ENCODE data around the gene GAL.
"Not testable (repeated sequence)": the region's sequence is repeated elsewhere in the genome, so short reads cannot be mapped to it uniquely, and the experiment has no call there.

GAL gene, protein sequence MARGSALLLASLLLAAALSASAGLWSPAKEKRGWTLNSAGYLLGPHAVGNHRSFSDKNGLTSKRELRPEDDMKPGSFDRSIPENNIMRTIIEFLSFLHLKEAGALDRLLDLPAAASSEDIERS

DNA sequence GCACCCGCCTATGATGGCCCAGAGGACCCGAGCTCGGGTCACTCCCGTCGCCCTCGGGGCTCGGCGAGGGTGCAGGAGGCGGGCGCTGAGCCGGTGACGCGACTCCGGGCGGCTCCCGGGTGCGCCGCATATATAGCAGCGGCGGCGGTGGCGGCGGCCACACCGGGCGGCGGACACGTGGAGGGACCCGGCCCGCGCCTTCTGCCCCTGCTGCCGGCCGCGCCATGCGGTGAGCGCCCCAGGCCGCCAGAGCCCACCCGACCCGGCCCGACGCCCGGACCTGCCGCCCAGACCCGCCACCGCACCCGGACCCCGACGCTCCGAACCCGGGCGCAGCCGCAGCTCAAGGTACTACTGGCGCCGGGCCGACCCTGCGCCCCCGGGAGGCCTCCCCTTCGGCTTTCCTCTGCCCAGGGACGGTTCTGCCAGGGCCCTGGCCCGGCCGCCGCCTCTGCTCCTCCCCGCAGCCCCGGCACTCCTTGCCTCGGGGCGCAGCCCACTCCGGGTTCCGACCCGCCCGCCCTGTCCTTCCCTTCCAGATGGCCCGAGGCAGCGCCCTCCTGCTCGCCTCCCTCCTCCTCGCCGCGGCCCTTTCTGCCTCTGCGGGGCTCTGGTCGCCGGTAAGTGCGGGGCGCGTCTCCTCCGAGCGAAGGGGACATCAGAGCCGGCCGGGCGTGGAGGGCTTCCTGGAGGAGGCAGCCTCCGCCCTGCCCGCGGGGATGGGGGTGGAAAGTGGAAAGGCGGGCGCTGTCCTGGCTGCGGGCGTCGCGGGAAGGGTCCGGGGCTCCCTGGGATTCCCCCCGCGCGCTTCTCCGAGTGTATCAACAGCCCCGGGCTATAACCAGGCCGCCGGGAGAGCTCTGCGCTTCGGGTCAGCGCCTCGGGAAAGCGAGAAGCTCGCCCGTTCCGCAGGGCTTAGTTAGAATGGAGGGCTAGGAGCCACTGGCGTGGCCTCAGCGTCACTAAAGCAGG, at the start of gene GAL:
Gene GAL (plus strand): TSS at position 160 of the 972 bp plus-strand sequence. CDS start 380 bp downstream, at position 540.
- DNase-seq (ENCODE audit: low read depth in 2 of 2) = no peak

DNA sequence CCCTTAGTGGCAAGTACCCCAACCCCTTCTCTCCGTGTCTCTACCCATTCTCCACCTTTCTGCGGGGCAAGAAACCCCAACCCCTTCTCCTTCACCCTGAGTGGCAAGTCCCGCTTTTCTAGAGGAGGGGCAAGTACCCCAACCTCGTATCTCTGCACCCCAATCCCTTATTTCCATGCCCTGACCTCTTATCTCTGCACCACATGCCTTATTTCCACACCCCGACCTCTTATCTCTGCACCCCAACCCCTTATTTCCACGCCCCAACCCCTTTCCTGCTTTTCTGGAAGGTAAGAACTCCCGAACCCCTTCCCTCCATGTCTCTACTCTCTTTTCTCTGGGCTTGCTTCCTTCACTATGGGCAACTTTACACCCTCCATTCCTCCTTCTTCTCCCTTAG, 49.7 kb upstream of the GAL start:
- DNase-seq (ENCODE audit: low read depth in 2 of 2) = not testable (repeated sequence)

DNA sequence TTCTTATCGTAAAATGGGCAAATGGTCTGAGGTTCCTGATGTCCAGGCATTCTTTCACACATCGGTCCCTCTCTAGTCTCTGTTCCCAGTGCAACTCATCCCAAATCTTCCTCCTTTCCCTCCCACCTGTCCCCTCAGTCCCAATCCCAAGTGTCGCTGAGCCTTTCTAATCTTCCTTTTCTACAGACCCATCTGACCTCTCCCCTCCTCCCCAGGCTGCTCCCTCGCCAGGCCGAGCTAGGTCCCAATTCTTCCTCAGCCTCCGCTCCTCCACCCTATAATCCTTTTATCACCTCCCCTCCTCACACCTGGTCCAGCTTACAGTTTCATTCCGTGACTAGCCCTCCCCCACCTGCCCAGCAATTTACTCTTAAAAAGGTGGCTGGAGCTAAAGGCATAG, 49.2 kb upstream of the GAL start:
- DNase-seq (ENCODE audit: low read depth in 2 of 2) = not testable (repeated sequence)

DNA sequence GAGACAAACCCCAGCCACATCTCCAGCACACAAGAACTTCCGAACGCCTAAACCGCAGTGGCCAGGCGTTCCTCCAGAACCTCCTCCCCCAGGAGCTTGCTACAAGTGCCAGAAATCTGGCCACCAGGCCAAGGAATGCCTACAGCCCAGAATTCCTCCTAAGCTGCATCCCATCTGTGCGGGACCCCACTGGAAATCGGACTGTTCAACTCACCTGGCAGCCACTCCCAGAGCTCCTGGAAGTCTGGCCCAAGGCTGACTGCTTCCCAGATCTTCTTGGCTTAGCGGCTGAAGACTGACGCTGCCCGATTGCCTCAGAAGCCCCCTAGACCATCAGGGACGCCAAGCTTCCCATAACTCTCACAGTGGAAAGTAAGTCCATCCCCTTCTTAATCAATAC, 48.5 kb upstream of the GAL start:
- not testable (repeated sequence) for DNase-seq (ENCODE audit: low read depth in 2 of 2)

DNA sequence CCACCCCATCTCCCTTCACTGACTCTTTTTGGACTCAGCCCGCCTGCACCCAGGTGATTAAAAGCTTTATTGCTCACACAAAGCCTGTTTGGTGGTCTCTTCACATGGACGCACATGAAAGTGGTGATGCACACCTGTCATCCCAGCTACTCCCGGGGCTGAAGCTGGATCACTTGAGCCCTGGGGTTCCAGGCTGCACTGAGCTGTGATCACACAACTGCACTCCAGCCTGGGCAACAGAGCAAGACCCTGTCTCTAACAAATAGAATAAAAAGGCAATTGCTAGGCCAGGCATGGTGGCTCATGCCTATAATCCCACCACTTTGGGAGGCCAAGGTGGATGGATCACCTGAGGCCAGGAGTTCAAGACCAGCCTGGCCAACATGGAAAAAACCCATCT, 45.0 kb upstream of the GAL start:
- DNase-seq (ENCODE audit: low read depth in 2 of 2) = not testable (repeated sequence)

DNA sequence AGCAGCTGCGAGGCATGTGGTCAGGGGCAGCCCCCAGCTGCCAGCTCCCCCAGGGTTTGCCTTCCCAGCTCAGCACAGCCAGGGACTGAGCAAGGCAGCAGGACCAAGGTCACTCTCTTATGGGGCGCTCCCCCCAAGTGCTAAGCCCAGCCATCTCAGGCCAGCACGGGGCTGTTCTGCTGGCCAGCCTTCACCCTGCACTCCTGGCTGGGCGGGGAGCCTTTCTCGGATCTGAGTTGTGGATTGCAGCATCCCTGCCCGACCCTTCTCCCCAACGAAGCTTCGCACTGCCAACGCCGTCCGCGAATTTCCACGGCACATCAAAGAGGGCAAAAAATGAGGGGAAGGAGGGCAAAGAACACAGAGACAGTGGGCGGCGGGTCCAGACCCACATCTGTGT, 42.5 kb upstream of the GAL start:
- no peak for DNase-seq (ENCODE audit: low read depth in 2 of 2)

DNA sequence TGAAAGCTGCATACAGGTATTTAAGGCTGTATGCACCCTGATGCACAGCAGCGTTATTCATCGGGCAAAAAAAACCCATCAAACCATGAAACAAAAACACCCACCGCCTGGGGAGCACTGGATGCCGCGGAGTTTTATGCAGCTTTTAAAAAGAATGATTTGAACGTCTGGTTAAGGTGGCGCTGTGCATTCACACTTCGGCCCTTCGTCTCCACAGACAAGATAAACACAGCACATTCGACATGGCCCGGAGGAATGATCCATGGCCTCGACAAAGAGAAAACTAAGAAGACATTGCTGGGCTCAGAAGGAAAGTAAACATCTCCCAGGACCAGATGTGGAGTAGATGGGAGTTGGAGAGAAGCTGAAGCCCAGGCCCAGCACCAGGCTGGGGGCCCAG, 40.8 kb upstream of the GAL start:
- DNase-seq (ENCODE audit: low read depth in 2 of 2) = no peak

DNA sequence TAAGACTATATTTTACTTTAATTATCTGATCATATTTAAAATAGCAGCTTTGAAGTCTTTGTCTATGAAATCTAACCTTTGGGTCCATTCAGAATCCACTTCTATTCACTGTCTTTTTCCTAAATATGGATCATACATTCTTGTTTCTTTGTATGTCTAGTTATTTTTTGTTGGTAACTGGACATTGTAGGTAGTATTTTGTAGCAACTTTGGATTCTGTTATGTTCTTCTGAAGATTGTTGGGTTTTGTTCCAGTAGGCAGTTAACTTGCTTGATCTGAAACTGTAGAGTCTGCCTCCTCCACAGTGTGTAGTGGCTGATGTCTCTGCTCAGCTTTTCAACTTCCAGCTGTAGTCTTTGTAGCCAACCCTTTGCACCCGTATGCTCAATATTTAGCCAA, 37.5 kb upstream of the GAL start:
- DNase-seq (ENCODE audit: low read depth in 2 of 2) = no peak

DNA sequence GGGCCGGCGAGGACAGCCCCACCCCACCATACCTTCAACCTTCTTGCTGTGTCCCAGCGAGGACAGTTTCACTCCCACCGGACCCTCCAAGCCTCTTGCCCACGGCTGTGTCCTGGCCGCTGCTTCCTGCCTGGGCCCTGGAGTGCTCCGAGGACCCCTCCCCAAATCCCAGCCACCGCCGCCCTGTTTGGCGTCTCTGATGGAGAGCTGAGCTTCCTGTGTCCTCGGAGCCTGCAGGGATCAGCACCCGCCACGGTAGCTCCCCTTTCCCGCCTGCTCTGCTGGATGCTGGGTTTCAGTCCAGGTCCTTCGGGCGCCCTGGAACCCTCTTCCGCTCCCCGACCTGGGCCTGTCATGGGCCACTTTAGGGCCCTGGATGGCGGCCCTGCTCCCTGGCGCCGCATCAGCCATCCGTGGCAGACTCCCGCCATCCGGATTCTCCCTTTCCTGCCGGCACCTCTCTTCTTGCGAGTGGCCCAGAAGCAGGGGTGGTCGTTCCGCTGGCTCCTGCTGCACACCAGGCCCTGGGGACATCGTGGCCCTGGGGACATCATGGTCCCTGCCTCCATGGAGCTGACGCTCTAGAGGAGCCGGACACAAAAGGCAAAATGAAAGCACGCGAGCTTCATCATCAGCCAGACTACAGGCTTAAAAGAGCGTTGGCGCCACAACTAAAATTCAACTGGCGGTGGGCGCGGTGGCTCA, 34.3 kb upstream of the GAL start:
- no peak for DNase-seq (ENCODE audit: low read depth in 2 of 2)

DNA sequence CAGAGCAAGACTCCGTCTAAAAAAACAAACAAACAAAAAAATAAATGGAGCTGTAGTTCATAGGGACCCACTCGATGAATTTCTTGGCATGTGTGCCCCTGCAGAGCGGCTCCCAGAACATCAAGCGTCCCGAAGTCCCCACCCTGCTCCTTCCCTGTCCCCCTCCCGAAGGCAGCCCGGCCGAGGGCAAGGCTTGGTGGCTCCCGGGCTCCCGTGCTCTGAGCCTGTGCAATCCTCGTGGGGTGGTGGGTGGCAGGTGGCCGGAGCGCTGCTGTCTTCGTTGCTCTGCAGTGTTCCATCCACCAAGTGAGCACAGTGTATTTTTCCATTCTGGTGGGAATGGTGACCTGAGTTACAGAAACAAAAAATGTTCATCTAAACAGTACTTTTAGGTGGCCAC, 33.5 kb upstream of the GAL start:
- no peak for DNase-seq (ENCODE audit: low read depth in 2 of 2)

DNA sequence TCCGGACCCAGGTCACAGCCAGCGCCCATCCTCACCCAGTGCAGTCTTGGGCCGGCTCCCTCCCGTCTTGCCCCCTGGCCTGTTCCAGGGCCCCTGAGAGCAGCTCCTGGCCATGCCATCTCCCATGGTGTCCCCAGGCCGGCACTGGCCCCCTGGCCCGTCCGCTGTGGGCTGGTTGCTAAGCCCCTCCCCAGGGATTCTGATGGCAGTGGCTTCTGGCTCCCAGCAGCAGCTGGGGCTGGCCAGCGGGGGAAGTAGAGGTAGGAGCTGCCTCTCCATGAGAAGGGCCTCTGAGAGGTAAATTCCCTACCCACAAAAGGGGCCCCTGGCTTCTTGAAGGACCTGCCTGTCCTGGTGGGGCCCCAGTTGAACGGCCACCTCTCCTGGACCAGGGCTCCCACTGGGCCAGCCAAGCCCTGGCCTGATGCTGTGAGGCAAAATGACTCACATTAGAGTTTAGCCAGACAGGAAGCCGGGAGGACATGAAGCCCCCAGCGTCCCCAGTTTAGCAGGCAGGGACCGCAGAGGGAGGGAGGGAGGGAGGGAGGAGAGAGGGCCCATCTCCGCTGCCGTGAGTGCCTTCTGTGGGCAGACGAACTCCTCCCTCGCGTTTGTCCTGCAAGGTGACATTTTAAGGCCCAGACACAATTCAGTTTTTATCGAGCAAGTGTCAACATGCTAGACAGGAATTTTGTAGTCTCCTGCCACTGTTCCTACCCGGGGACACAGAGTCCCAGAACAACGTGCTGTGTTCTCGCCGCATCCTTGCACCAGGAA, 32.9 kb upstream of the GAL start:
- no peak for DNase-seq (ENCODE audit: low read depth in 2 of 2)

DNA sequence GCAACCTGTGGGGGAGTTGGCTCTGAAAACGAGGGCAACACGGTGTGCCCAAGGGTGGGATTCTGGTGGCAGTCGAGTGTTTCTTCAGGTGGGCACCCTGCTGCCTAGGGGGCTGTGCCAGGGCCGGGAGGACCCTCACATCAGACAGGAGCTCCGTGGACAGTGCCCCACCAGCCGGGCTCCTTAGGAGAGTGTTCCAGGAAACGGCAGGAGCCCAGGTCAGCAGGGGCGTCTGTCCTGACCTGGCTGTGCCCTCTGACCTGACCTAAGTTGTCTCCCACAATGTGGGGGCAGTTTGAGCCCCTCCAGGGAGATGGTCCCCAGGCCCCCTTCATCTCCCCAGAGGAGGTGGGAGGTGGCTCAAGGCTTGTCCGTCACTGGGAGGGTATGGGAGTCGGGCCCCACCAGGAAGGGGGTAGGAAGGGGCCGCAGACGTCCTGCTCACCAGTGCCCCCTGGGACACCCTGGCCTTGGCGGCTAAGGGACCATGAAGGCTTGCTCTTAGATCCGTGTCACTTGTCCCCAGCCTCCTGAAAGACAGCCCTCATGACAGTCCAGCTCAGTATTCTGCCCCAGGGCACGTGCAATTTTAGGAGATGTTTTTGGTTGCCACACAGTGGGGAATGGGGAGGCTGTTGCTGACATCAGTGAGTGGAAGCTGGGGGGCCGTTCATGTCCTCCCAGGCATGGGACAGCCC, 32.2 kb upstream of the GAL start:
- no peak for DNase-seq (ENCODE audit: low read depth in 2 of 2)

DNA sequence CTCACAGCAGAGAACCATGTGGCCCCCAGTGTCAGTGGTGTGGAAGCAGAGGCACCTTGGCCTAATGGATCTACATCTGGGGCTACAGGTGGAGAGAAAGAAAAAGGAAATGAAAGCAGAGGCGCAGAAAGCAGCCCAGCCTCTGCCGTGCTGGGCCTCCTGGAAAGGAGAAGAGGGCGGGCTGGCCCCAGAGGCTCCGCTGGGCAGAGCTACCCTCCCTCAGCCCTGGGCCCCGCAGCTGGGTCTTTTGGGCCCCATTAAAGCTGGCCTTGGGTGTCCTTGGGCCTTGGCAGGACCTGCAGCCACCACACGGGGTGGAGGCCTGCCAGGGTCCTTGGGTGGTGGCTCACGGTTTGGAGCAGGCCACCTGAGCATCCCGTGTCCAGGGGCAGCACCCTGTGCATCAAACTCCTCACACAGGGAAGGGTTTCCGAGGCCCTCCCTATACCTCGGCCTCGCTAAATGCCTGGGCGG, 31.6 kb upstream of the GAL start:
- no peak for DNase-seq (ENCODE audit: low read depth in 2 of 2)

DNA sequence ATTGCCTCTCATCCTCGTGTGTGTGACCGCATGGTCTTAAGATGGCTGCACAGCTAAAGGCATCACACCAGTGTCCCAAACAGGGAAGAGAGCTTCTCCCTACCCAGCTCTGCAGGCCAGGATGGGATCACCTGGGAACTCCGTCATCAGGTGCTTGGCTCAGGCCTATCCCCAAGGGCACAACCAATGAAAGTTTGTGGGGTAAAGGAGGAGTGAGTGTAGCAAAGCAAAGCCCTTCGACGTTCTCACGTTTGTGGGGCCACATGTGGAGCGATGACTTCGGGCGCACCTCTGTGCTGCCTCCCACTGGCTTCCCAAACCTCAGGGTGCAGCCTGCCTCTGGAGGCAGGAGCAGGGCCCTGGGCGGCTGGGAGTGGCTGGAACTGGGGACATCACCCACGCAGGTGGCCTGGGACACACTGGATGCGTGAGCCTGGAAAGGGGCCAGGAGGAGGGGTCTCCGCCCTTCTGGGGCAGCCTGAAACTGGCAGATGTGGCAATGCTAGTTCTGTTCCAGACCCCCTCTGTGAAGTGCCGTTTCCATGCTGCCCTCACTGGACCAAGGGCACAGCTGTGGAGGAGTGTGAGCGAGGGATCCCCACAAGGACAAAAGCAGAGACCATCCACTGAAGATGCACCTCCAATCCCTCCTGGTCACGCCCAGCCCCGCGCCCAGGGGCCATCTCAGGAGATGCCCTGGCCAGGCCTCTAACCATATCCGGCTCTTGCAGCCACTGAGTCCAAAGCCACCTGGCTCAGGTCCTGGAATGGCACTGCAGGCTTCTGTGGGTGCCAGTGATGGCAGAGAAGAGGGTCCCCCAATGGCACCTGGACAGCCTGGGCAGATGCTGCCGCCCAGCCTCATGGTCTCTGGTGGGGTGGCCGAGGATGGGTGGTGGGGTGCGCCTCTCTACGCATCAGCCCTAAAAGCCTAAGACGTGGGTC, 30.6 kb upstream of the GAL start:
- DNase-seq (ENCODE audit: low read depth in 2 of 2) = no peak

DNA sequence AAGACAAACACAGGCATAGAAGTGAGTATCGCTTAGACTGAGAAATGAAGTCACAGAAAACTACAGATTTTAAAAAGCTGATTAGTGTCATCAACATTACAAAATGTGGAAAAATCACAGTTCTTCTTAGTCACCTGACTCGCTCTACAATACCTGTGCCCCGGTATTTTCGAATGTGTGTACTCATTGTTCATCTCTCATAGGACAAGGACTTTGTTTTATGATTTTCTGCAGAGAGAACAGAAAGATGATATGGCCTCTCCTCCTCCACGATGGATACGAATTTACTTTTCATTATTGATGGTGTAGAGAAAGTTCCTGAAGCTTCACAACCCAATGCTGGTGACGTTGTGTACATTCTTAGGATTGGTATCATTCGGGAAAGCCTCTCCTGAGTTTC, 29.4 kb upstream of the GAL start:
- DNase-seq (ENCODE audit: low read depth in 2 of 2) = no peak

DNA sequence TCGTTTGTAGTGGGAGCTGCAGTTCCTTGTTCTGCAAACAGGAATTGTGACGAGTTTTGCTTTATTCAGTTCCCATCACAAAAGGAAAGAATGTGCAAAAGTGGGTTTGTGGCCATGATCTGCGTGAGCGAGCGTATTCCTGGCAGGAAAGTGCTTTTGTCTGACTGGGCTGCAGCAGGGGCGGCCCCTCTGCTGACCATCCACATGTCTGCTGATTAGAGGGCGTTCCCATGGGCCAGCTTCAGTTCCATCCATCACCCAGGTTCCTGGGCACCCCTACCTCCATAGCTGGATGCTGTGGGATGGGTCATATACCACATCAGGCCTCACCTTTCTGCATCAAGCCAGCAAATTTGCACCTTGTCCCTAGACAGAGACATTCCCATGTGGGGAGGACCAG, 28.9 kb upstream of the GAL start:
- DNase-seq (ENCODE audit: low read depth in 2 of 2) = no peak

DNA sequence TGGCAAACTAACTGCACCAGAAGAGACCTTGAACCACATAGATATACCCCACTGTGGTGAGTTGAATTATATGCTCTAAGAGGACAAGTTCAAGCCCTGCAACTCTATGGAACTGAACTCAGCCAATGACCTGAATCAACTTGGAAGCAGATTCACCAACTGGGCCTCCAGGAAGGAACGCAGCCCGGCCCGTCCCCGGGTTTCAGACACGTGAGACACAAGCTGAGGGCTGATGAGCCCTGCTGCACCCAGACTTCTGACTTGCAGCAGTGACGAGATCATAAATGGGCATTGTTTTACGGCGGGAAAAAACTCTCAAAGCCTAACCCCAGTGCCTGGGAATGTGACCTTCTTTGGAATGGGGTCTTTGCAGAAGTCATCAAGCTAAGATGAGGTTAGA, 28.5 kb upstream of the GAL start:
- DNase-seq (ENCODE audit: low read depth in 2 of 2) = no peak

DNA sequence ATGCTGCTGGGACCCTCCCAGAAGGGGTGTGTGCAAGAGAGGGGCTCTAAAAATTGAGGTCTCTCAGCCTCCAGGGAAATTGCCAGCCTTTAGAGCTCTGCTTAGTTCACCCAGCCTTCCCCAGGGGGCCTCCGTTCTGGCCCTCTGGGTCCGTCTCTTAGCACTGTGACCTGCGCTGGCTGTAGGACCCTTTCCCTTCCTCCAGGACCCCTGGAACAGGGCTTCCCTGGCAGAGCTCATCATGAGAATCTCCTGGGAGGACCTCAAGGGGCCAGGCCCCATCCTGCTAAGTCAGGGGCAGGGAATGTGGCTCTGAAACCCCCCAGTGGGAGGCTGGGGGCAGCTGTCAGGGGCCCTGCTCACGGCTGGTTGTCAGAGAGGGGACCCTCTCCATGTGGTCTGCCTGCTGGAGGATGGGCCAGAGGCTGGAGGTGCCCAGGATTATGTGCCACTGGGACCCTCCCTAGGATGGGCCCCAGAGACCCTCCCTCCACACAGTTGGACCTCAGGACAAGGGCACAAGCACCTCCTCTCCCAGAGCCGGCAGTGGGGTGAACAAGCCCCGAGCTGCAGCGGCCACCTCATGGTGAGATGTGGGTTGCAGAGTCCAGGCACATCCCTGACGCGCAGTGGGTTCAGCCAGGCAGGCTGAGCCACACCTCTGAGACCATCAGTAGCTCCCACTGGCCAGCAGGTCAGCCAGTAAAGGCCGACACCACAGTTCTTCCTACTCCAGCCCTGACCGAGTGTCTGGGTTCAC, 27.1 kb upstream of the GAL start:
- no peak for DNase-seq (ENCODE audit: low read depth in 2 of 2)

DNA sequence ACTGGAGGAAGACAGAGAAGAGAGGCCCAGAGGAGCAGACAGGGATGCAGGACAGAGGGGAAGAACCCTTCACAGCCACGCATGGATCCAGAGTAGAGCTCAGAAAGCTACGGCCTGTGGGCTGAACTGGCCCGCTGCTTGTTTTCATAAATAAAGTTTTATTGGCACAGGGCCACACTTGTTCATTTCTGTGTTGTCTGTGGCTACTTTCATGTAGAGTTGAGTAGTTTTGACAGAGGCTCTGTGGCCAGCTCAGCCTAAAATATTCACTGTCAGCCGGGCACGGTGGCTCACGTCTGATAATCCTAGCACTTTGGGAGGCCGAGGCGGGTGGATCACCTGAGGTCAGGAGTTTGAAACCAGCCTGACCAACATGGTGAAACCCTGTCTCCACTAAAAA, 26.2 kb upstream of the GAL start:
- DNase-seq (ENCODE audit: low read depth in 2 of 2) = no peak
